HG03457 (cell line): ENCODE data around the gene KCNK10.

Source experiments
- ATAC-seq: cut with Tn5 transposase; IDR thresholded peaks from one replicate; pipeline ENCODE4 v1.9.1; 2021; ENCODE audit warnings: moderate number of reproducible peaks; ENCODE audit not compliant: unreplicated experiment

Gene KCNK10, protein sequence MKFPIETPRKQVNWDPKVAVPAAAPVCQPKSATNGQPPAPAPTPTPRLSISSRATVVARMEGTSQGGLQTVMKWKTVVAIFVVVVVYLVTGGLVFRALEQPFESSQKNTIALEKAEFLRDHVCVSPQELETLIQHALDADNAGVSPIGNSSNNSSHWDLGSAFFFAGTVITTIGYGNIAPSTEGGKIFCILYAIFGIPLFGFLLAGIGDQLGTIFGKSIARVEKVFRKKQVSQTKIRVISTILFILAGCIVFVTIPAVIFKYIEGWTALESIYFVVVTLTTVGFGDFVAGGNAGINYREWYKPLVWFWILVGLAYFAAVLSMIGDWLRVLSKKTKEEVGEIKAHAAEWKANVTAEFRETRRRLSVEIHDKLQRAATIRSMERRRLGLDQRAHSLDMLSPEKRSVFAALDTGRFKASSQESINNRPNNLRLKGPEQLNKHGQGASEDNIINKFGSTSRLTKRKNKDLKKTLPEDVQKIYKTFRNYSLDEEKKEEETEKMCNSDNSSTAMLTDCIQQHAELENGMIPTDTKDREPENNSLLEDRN

DNA sequence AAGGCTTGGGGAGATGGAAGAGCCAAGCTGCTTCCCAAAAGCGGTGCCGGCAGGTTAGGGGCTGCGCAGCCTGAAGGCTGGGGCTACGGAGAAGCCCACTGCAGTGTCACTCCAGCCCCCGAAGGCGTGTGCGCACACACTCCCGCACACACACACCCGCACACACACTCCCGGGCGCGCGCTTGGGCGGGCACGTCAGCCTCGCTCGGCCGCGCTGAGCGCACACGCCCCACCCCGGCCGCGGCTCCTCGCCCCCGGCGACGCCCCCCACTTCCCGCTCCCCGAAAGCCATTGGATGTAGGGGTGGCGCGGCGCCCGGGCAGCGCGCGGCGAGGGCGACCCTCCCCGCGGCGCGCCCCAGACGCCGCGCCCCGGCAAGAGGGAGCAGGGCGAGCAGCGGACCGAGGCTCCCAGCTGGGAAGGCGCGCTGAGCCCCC is at the start of gene KCNK10:
Gene KCNK10 (minus strand): TSS at position 184 of the 437 bp plus-strand sequence. CDS start 471 bp downstream, outside the sequence.
- peak; percentile 13 for ATAC-seq

DNA sequence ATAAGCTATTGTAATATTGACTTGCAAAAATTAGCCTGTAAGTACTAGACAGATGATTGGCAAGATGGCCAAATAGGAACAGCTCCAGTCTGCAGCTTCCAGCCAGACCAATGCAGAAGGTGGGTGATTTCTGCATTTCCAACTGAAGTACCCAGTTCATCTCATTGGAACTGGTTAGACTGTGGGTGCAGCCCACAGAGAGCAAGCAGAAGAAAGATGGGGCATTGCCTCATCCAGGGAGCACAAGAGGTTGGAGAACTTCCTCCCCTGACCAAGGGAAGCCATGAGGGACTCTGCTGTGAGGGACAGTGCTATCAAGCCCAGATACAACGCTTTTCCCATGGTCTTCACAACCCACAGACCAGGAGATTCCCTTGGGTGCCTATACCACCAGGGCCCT is 46.4 kb upstream of the KCNK10 start:
- ATAC-seq = no peak

DNA sequence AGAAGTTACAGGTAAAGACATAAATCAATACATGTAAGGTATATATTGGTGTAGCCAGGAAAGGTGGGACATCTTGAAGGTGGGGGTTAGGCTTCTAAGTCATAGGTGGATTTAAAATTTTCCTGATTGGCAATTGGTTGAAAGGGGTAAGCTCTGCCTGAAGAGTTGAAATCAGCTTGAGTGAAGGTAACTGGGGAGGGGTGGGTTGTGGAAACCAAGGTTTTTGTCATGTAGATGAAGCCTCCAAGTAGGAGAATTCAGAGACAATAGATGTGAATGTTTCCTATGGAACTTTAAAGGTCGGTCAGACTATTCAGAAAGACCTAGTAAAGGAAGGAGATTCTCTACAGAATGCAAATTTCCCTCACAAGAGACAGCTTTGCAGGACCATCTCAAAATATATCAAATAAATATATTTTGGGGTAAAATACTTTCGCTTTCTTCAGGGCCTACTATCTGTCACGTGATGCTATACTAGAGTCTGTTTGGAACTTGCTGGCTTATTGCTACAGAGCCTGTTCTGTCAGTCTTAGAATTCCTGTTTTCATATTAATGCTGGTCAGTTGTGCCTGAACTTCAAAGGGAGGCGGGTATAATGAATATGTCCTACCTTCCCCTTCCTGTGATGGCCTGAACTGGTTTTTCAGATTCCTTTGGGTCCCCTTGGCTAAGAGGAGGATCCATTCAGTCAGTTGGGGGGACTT is 41.8 kb upstream of the KCNK10 start:
- no peak for ATAC-seq

DNA sequence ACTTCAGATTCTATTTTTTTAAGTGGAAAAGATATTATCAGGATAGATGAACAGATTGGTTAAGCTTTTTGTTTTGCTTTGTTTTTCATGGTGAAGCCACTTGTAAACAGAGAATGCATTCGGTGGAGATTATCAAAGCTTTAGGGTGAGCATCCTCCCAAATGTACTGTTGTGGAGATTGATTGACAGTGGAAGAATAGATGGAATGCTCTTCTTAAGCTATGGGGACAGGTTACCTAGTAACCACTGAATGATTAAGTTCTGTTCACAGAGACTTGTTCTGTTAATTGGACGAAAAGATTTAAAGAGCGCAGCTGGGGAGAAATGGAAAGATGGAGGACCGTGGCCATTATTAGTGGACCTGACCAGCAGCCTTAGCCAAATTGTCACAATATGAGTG is 40.6 kb upstream of the KCNK10 start:
- no peak for ATAC-seq

DNA sequence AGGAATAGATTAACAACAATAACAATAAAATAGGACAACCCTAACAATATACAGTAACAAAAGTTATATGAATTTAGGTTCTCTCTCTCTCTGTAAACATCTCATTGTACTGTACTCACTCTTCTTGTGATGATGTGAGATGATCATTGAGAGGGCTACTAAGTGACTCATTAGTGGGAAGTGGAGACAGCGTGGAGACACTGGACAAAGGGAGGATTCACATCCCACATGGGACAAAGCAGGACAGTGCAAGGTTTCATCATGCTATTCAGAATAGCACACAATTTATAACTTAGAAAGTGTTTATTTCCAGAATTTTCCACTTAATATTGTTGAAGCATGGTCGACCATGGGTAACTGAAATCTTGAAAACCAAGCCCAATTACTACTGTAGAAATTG is 36.4 kb upstream of the KCNK10 start:
- ATAC-seq = no peak

DNA sequence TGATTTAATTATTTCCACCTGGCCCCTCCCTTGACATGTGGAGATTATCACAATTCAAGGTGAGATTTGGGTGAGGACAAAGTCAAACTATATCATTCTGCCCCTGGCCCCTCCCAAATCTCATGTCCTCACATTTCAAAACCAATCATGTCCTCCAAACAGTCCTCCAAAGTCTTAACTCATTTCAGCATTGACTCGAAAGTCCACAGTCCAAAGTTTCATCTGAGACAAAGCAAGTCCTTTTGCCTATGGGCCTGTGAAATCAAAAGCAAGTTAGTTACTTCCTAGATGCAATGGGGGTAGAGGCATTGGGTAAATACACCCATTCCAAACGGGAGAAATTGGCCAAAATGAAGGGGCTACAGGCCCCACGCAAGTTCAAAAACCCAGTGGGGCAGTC is 31.3 kb upstream of the KCNK10 start:
- no peak for ATAC-seq

DNA sequence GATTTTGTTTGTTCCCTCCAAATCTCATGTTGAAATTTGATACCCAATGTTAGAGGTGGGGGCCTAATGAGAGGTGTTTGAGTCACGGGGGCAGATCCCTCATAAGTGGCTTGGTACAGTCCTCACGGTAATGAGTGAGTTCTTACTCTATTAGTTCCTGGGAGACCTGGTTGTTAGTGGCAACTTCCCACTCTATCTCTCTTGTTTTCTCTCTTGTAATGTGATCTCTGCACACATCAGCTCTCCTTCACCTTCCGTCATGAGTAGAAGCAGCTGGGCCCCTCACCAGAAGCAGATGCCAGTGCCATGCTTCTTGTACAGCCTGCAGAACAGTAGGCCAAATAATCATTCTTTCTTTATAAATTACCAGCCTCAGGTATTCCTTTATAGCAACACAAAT is 29.6 kb upstream of the KCNK10 start:
- ATAC-seq = no peak

DNA sequence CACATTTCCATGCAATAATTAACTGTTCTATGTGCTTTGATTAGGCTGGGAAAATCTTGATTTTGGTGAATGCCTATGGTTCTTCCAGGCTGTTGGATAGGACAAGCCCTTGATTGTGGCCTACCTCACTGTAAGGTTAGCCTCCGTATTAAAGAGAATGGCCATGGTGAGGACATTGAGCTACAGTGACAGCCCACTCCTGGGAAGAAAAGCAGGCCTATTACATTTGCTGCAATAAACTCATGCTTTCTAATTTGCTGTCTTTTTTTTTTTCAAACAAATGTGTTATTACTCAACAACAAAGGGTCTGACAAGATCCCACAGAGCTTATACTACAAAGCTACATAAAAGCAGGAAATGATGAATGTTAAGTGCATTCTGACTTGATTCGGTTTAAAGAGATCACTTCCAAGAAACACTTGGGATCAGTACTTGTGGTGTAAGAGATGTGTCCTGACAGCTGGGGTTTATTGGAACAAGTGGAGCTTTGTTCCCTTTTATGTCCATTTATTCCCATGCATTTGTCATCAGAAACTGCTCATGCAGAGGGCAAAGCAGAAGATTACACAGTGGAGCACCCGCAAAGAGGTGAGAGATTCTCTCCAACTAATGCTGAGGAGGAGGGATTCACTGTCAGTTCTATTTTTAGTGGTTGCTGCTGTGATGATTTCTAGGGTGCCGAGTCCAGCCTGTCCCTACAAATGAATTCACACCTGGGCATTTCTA is 29.1 kb upstream of the KCNK10 start:
- ATAC-seq = no peak

DNA sequence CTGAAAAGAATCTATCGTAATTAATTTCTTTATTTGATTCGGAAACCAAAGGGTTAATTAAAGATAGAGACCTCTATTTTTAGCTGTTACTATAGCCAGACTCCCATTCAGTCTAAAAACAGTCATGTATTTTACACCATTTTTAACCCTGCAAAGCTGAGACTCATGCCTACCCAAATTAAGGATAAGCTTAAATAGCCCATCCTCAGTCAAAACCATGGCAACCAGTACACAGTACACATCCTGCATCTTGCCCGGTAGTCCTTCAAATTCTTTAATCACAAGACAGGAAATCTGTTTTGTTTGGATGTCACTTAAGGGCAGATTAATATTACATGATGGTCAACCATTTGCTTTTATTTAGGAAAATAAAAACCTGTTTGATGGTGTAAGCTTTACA is 25.5 kb upstream of the KCNK10 start:
- no peak for ATAC-seq

DNA sequence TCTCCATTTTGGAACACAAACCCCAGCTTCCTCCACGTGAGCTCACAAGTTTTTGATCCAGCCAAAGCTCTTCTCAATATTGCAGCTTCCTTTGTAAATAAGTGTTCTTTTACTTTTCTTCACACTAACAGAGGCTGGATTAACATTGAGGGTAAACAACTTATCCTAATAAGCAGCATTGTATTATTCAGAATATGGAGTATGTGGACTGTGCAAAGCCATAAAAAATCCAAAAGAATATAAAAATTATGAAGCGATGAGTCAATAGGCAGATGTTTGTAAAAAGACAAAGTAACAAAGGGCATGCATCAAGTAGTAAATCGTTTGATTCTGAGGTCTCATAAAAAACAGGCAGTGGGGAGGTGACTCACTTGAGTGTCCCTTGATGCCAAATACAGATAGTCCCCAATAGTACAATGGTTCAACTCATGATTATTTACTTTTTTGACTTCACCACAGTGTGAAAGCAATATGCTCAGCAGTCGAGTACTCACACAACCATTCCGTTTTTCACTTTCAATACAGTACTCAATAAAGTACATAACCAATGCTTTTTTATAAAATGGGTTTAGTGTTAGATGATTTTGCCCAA is 23.1 kb upstream of the KCNK10 start:
- no peak for ATAC-seq

DNA sequence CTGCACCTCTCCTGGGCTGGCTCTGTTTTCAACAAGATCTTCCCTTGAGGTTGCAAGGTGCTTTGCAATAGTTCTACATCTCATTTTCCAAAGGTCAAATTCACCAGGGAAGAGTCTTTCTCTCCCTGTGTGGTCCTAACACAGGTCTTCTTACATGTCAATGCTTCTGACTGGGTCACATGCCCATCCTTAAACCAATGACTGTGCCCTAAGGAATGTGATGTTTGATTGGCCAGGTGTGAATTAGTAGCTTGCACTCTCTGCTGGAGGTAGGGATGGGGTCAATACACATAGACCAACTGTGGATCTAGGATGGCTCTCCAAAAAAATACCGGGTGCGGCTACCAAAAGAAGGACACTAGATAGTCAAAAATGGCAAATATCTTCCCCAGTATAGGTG is 19.9 kb upstream of the KCNK10 start:
- ATAC-seq = no peak

DNA sequence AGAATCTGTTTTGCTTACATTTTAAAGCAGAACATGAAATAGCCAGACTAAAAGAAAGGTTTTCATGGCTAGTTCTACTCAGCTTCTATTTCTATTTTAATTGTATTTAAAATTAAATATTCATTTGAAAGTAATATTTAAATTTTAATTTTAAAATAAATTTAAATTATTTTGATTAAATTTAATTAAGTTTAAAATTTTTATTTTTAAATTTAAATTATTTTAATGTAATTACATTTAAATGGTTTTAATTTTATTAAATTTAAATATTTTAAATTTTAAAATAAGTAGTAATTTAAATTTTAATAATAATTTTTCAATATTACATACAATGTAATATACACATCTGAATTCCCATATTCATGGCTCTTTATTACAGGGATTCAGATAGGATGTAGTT is 17.3 kb upstream of the KCNK10 start:
- ATAC-seq = no peak

DNA sequence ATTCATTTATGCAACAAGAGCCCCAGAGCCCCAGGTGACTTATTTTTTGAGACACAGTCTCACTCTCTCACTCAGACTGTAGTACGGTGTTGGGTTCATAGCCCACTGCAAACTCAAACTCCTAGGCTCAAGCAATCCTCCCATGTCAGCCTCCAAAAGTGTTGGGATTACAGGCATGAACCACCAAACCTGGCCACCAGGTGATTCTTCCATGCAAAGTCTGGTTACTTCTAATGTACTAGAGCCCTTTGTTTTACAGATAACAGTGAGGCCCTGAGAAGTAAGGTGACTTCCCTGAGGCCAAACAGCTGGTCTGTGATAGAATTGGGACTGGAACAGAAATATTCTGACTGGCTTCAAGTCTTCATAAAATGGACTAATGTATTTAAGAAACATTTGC is 10.0 kb upstream of the KCNK10 start:
- ATAC-seq = no peak

DNA sequence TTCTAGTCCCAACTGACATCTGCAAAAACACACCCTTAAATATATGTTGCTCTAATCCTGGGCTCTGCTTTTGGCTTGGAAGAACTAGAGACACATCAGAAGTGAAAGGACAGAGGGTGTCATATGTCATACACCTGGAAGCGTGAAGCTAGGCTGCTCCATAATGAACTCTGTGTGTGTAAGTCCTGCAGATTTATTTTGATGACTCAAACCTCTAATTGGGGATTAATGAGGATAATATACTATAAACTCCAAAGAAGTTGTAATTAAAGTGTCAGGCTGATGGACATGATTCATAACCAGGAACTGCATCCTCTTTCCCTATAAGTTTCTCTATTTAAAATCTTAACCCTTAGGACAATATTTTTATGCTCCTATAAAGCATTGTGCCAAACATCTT is 4.4 kb upstream of the KCNK10 start:
- ATAC-seq = no peak

DNA sequence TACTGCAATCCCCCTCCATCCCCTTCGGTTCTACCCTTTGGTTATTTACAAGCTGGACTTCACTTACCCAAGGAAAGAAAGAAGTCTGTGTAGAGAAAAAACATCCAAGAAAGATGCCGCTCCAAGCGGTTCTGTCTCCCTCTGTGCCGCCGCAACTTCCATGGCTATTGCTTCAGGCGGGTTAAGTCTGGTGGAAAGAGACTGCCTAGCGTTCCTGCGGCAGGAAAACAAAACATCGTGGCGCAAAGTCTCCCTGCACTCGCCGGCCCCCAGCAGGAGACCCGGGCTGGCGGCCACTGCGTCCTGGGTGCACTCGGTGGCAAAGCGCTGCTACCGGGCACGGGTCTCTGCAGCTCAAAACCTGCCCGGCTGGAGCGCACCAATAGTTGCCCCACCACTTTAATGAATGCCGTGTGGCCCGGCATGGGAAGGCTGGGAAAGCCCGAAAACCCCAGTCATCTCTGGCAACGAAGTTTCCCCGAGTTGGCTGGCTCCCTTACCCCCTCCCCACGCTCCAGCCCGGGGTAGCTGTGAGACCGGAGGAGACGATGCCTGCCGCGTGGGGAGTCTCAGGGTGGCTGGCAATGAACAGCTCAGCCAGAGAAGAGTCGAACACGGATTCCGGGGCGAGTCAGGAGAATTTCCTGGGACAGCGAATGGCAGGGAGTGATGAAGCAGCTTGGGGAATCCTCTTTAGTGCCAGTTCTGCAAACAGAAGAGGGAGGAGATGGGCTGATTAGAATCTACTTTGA is 3.5 kb upstream of the KCNK10 start:
- ATAC-seq = no peak

DNA sequence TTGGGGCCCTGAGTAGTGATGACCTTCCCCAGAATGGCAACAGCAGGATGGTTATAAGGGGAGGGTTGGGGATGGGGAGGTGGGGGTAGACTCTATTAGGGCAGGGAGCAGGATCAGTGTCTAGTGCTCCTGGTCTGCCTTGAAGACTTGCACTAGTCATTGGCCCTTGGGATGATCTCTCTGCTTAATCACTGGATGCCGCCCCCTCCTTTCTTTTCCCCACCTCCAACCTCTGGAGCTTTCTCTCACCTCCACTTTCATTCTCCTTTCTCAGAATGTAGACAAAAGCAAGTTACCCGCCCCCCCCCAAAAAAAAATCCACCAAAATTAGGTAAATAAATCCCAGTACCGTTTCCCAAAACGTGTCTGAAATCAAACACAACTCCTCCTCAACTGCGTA is 2.8 kb upstream of the KCNK10 start:
- no peak for ATAC-seq

DNA sequence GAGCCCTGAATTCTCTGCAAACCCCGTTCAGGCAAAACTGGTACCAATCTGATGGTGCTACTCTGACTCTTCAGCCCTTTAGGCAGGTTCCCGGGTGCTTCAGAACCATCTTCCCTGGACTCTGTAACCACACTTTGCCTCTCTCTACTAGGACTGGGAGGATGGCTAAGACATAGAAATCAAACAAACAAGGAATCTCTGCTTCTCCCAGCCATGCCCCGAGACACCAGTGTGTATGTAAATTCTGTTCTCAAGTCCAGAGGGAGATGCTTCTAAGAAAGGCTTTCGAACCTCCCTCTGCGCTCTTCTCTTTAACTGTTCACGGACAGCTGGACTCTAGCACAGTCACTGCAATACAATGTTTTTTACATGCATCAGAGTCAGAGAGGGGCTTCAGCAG is 1.9 kb upstream of the KCNK10 start:
- no peak for ATAC-seq

DNA sequence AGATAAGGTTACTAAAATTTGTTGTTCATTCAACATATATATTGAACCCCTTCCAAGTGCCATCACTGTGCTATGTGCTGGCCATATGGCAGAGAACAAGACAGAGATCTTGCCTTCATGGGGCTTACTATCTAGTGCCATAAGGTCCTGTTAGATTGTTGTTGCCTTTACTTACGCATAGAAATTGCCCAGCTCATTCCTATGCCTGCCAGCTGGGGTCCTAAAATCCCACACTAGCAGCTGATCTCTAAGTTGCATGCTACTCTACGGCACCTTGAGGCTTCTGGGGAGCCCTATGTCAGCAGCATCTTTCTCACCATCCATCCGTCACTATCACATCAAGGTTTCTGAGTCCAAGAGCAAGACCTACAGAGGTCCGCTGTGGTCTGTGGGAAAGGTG is 1.4 kb upstream of the KCNK10 start:
- no peak for ATAC-seq

DNA sequence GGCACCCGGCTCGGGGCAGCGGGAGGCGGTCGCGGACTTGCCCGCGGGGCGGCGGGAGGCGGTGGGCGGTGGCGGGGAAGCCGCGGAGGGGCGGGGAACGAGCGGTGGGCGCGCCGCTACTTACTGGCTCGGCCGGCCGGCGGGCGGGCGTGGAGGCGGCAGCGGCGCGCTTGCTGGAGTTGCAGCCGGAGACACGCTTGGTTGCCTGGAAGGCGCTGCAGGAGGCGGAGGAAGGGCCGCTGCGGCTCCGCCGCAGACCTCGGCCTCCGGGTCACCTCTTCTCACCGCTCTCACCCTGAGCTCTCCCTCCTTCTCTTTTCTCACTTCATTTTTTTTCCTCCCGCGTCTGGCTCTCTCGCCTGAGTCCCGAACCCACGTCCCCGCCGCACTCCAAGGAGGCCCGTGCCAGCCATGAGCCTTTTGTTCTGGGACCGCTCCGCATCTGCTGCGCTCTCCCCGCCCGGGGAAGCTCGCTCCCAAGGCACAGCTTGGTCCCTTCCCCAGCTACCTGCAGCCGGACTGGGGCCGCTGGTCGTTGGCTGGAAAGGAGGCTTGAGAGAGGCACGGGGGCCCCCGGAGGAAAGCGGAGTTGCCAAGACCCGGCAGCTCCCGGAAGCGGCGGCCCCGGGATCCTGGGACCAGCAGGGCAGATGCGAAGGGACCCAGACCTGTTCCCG is 592 bp upstream of the KCNK10 start:
- peak; percentile 88 for ATAC-seq
